NCI-H2227 treated with DMSO at 0.1 percent for 48 hours (cell line): ENCODE results near the gene TMEM237.
A peak's percentile ranks its signal among the peaks of the same experiment; 100 is the strongest.

Source experiments
- DNase-seq: peaks from one replicate; lab custom pipeline; 2025; lab: John Stamatoyannopoulos, UW

Gene TMEM237

DNA sequence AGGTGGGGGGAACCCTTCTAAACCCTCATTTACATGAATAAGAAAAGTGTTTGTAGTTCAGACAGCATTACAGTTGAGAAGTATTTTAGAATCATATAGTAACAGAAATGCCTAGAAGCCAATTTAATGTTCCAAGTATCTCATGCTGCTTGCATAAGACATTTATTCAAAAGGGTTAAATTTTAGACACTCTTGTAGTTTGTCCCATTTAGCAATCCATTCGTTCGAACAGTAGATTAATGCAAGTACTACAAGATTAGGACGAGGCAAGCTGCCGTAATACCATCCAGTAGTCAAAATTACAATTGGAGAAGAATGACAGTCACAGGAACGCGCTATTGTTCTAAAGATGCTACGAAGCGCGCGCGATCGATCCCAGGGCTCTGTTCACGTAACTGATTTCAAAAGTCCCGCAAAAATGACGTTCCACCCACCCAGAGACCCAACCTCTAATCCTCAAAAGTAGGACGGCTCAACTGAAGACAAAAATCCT lies 1.2 kb downstream of the TMEM237 start:
- DNase-seq = peak; percentile 97

DNA sequence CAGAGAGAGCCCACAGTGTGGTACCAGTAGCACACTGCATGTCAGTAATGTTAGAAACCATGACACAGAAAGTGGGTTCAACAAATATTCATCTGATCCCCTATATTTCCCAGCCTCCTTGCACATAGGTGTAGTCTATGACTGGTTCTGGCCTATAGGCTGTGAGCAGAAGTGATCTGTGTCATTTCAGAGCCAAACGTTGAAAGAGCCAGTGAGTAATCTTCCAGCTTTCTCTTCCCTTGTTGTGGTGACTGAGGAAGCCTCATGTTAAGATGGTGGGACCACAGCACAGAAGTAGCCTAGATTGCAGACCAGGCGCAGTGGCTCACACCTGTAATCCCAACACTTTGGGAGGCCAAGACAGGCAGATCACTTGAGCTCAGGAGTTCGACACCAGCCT lies 4.1 kb downstream of the TMEM237 start:
- no peak for DNase-seq

DNA sequence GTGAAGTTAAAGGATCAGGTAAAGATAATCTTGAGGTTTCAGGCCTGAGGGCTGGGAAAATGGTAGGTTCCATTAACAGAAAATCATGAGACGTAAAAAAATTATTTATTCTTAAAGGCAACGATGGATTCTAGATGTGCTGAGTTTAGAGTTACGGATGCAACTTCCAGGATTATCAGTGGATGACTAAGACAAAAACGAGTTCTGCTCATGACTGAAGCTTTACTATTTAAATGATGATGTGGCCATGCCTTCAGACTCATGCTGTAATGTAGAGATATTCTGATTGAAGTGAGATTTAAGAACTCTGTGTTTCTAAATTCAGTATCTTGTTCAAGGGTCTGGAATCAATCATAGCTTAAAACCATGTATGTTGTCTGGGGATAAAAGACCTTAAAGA lies 5.0 kb downstream of the TMEM237 start:
- no peak for DNase-seq

DNA sequence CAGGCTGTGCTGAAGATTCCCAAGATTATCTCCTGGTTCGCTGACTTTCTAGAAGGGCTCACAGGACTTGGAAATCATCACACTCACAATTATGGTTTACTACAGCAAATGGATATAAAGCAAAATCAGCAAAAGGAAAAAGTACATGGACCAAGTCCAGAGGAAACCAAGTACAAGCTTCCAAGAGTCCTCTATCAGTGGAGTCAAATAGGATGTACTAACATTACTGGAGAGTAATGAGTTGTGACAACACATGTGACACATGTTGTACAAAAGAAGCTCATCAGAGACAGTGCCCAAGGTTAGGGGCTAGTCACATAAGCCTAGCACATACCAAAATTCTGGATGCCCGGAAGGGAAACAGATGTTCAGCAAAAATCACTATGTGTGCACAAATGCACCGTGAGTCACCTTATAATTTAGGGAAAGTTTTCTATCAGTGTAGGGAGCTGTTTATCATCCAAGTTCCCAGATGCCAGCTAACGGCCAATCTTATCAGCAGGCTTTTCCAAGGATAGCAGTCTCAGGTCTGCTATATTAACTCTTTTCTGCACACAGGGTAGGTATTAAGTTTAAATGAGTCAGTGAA lies 9.5 kb downstream of the TMEM237 start:
- no peak for DNase-seq

DNA sequence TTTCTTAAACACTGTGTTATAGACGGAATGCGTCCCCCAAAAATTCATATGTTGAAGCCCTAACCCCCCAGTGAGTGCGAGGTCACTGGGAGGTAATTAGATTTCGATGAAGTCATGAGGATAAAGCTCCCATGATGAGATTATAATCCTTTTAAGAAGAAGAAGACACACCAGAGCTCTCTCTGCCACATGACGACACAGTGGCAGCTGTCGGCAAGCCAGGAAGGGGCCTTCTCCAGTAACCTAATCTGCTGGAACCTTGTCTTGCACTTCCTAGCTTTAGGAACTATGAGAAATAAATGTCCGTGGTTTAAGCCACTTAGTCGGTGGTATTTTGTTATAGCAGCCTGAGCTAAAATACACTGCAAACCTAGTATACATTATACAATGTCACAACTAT lies 12.3 kb downstream of the TMEM237 start:
- DNase-seq = no peak

DNA sequence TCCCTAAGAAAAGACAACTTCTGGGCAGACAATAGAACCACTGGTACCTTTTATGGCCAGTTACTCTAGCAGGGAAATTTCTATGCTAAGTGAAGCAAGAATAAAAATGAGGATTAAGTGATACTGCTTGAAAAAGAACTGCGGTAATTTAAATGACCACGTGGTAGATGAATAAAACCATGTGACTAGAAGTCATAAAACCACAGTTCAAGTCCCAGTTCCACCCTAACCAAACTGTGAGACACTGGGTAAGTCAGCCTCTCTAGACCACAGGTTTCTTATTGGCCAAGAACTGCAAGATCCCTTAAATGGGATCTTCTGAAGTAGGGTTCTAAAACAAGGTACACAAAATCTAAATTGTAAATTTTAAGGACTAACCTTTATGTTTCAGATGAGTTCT lies 12.7 kb downstream of the TMEM237 start:
- no peak for DNase-seq

DNA sequence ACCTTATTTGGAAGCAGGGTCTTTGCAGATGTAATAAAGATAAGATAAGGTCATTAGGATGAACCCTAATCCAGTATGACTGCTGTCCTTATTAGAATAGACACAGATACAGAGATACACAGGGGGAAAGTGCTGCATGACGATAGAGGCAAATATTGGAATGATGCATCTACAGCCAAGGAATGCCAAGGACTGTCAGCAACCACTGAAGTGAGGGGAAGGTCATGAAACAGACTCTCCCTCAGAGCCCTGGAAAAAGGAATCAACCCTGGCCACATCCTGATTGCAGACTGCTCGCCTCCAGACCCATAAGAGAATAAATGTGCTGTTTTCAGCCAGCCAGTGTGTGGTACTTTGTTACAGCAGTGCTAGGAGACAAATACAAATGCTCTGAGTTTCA lies 14.8 kb downstream of the TMEM237 start:
- DNase-seq = no peak

DNA sequence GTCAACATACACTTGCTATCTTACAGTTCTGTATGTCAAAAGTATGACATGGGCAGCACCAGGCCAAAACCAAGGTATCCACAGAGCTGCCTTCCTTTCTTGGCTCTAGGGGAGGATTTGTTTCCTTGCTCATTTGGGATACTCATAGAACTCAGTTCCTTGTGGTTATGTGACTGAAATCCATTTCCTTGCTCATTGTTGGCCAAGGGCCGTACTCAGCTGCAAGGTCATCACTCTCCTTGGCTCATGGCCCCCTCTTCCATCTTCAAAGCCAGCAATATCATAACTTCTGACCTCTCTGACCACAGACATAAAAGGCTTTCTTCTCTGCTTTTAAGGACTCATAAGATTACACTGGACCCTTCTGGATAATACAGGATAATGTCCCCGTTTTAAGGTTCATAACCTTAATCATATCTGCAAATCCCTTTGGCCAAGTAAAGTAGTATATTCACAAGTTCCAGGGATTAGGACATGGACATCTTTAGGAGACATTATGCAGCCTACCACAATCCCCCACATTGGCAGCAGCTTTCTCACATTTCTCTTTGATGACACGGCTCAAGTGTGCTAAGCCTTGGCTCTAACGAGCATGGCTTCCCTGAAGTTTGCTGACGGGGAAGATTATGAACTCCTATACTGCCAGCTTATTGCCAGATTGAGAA lies 20.9 kb downstream of the TMEM237 start:
- DNase-seq = no peak

DNA sequence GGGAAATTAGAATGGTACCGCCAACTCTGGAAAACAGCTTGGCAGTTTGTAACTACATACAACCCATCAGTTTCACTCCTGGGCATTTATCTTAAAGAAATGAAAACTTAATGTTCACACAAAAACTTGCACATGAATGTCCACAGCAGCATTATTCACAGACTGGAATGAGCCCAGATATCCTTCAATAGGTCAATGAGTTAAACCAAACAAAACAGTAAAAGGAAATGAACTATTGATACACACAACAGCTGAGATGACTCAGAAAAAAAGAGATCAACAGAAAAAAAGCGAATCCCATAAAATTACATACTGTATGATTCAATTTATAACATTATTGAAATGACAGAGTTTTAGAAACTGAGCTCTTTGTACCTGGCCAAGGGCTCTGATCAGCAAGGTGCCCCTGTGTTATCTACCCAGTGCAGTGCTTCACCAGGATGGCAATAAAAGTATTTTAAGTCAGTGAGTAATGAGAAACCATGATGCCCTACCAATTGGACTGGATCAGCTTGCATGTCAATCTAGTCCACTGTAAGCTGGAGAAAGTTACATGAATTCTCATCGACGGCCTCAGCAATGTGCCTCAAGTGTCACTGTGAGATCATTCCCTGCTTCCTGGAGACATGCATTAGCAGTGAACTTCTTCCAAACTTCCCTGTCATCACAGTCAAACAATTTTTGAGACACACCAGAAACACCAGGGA lies 21.9 kb downstream of the TMEM237 start:
- DNase-seq = no peak

DNA sequence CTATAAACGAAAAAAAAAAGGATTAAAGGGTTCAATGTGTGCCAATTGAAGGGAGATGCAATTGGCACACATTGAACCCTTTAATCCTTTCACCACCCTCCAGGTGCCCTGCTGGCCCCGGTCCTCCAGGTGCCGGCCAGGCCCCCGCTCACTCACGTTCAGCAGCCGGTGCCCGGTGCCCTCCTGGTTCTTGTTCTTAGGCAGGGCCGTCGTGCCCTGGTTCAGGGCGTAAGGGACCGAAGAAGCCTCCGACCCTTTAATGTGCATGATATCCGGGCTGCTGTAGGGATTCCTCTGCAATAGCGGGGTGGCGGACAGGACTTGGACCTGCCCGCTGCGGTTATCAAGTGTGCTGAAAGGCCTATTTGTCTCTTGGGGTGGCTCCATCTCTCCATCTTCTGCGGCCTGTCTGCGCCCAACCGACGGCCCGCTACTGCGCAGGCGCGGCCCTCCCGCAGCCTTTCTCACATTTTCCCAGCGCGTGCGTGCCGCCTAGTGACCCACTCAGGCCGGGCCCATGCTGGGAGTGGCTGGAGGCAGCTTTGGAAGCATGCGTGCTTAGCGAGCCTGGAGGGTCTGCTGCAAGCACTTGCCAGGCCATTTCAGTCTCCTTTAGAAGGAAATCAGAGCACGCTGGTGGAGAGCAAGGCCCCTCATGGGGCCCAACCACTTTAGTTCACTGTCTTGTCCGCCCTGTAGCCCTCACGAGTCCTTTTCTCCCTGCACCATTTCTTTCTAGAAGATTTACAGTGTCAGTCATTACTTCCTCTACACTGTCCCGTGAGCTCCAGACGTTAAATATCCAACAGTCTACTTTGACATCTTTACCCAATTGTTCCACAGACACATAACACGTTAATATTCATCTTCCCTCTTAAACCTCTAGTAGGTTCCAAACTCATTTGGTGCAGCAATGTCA lies 24.3 kb downstream of the TMEM237 start:
- DNase-seq = peak; percentile 92

DNA sequence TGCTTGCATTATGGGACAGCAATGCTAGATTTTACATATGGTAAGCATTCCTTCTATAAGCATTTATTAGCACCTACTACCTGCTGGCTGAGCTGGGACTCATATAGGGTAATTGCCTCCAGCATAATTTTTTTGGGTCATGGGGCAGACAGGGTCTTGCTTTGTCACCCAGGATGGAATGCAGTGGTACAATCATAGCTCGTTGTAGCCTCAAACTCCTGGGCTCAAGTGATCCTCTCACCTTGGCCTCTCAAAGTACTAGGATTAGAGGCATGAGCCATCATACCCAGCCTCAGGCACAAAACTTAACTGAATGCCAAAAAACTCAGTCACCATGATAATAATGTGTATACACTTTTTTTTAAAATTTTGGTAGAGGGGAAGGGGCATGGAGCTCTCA lies 35.3 kb downstream of the TMEM237 start:
- no peak for DNase-seq

DNA sequence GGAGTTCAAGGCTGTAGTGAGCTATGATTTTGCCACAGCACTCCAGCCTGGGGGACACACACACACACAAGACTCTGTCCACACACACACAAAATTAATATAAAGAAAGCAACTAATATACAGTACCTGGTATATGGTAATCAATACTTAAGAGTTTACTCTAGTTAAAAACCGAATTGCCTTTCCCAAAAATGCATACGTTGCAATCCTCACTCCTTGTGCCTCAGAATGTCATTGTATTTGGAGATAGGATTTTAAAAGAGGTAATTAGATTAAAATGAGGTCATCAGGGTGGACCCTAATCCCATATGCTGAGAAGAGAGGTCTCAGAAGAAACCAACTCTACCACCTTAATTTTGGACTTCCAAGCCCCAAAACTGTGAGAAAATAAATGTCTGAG lies 35.7 kb downstream of the TMEM237 start:
- DNase-seq = no peak

DNA sequence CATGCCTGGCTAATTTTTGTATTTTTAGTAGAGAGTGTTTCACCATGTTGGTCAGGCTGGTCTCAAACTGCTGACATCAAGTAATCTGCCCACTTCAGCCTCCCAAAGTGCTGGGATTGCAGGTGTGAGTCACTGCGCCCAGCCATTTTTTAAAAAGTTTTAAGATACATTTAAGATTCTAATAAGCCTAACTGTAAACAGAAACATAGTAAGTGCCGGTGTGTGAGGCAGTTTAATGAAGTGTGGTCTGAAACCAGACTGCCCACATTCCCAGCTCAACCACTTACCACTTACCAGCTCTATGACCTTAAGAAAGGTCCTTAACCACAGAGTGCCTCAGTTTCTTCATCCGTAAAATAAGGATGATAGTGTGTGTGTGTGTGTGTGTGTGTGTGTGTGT lies 42.4 kb downstream of the TMEM237 start:
- no peak for DNase-seq

DNA sequence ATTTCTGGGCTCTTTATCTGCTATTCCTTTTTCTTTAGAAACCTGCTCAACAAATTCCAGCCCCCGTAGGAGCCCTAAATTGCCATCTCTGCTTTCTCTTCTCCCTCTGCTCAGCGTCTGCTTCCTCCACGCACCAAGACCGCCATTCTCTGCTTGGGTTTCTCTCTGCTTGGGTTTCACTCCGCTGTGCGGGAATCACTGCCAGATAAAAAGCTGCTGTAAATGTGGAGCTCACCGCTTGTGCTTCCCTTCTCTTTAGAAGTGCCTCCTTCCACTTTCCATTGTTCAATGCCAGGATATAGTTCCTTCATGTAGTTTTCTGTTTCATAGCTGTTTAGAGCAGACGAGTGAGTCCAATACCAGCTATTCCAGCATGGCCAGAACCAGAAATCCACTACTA lies 45.9 kb downstream of the TMEM237 start:
- DNase-seq = no peak

DNA sequence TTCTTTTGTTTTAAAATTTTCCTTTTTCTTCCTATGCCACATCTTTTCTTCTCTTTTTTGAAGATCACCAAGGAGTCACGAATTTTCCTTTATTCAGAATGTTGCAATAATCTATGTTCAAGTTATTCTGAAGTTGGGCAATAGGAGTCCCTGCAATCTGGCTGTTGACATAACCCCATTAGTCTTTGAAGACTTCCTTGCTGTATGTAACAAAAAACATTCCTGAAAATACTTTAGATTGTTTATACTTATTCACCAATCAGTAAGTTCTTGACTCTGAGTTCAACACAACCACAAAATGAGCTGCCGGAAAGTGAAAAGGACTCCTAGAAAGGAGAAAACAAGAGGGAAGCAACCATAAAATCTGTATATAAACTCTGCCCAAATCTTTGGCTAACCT lies 62.8 kb downstream of the TMEM237 start:
- no peak for DNase-seq

DNA sequence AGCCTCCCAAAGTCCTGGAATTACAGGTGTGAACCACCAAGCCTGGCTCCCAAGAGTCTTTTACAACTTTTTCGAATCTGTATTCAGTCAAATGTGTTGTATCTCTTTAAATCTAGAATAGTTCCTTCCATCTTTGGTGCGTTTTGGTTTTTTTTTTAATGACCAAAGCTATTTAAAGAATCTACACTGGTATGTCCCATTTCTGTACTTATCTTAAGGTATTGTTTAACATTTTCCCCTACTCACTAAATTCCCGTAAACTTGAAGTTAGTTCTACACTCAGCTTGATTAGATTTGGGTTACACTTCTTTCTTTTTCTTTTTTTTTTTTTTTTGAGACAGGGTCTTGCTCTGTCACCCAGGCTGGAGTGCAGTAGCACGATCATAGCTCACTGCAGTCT lies 63.8 kb downstream of the TMEM237 start:
- DNase-seq = no peak

DNA sequence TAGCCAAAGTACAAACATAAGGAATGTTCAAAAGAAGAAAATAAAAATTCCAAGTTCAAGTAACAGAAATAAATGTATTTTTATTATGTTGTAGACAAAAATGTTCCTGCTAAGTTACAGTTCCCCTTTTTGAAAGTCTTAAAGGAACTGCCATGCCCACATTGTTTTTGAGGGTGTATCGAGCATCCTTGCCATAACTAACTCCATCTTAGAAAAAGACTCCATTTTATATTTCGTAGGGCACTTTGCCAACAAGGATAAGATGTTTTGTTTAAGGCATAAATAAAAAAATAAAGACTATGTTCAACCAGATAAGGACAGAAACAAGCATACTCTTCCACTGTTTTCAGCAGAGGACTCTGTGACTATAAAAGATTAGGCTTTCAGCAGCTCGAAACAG lies 67.3 kb downstream of the TMEM237 start:
- DNase-seq = no peak

DNA sequence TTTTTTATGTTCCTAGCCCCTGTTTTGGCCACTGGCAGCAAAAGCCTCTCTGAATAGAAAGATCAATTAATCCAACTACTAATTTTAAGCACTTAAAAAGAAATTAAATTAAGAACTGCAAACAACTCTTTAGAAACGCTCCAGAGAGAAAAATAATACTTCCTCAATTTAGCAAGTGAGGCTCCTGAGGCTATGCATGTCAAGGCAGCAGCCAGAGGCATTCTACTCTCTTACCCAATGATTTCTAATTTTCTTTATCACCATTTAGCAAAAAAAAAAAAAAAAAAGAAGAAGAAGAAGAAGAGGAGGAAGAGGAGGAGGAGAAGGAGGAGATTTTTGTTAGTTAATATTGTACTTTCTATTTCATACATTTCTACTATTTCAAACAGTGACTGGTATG lies 68.5 kb downstream of the TMEM237 start:
- DNase-seq = no peak

DNA sequence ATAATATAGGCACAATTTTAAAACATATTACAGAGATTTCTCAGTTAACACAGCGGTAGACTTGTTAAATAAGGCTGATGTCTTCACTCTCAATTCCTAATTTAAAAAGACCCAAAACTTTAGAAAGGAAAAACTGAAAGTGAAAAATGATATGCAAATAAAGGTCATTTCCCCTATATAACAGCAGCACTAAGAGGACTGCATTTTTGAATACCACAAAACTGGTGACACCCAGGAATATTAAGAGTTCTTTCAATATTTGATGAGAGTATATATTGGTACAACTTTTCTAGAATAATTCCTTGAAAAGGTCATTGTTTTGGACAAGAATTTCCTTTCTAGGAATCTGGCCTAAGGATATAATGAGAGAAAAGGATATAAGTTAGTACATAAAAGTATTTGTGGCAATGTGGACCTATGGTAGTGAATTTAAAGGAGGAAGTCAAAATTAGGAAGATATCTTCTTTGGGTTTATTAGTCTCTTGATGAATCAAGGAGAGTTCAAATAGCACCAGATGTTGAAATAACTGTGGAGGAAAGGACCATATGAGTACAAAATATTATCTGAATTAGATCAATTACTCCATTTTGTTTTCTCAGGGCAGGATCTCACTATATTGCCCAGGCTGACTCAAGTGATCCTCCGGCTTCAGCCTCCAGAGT lies 70.3 kb downstream of the TMEM237 start:
- no peak for DNase-seq
